T-helper 17 cell (primary cell): Measurements from ENCODE around the gene HSPB7. TPM values are rescaled to one million over a fixed set of nuclear protein-coding genes. Genes with fewer than 3 reads are reported as not detected.
"Not testable (repeated sequence)": the region's sequence is repeated elsewhere in the genome, so short reads cannot be mapped to it uniquely, and the experiment has no call there.

Experiments
- ATAC-seq: fragments of 150-1000 bp; cut with Tn5 transposase; 2 replicates; pipeline ENCODE4 v1.10.0; 2021; ENCODE audit warnings: mild to moderate bottlenecking, moderate library complexity
- DNase-seq, 3 donors: peaks; one replicate each; pipeline versions ENCODE4 v3.0.0 to v3.0.0-alpha.2; 2020 to 2021
- H3K9me3 ChIP-seq: one replicate; pipeline ENCODE4 v1.7.0; 2013; ENCODE audit warnings: low read length, mild to moderate bottlenecking; ENCODE audit not compliant: control insufficient read depth, poor library complexity, severe bottlenecking
- H3K27ac Mint-ChIP-seq: one replicate; pipeline ENCODE4 v1.8.0; 2022; ENCODE audit warnings: mild to moderate bottlenecking, moderate library complexity, mixed read lengths
- H3K27me3 Mint-ChIP-seq: one replicate; pipeline ENCODE4 v1.8.0; 2022; ENCODE audit warnings: mixed read lengths
- H3K36me3 Mint-ChIP-seq: one replicate; pipeline ENCODE4 v1.8.0; 2022; ENCODE audit warnings: low read depth, mixed read lengths
- H3K4me1 Mint-ChIP-seq: one replicate; pipeline ENCODE4 v1.8.0; 2022; ENCODE audit warnings: mild to moderate bottlenecking, mixed read lengths
- H3K4me3 Mint-ChIP-seq: one replicate; pipeline ENCODE4 v1.8.0; 2022; ENCODE audit warnings: mild to moderate bottlenecking, moderate library complexity, mixed read lengths
- total RNA-seq, 4 donors: library from RNA in 2 of 4; stranded (reverse) in 2 of 4; gene quantifications; one replicate each; pipeline ENCODE4 v1.2.3 and lab custom pipeline; 2022 to 2026

The HSPB7 gene
- total RNA-seq, 2 donors from 2014 or later = not detected

DNA sequence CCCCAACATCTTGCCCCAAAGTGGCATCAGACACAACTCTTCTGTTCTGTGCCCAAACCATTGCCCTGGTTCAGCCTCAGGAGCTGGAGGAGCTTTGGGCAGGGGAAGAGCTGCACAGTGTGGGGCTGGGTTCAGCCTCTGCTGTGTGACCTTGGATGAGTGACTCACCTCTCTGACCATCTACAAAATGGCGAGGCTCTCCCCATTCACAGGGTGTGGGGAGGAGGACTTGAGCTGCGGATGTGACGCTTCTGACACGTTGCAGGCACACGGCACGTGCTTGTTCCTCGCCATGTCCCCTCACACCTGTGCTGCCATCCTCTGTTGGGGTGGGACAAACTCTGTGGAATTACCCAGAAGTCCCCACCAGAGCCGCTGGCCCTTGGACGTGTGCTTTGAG, 24.8 kb upstream of the HSPB7 start:
- H3K4me1 Mint-ChIP-seq, H3K27ac Mint-ChIP-seq, H3K36me3 Mint-ChIP-seq, H3K4me3 Mint-ChIP-seq, H3K9me3 ChIP-seq, ATAC-seq, DNase-seq: not testable (repeated sequence)
- peaks cover 30% of the 10 kb centered on the region for H3K27me3 Mint-ChIP-seq

- Mint-ChIP-seq H3K27me3 (peaks cover 30% of the 10 kb centered on the region), H3K4me3 (no peak overlapping the region), H3K4me1 (peaks cover 2% of the 10 kb centered on the region), H3K36me3 (peaks cover 4% of the 10 kb centered on the region), H3K27ac (no peak overlapping the region)
- DNase-seq (no peak), ATAC-seq (no peak)
- no peaks in the 10 kb centered on the region for H3K9me3 ChIP-seq
Observed at GRCh38 chr1:16042096-16042495, 24.3 kb upstream of the HSPB7 start.

- H3K9me3 ChIP-seq = no peaks in the 10 kb centered on the region
- ATAC-seq (no peak), DNase-seq (no peak)
- Mint-ChIP-seq H3K4me3 (no peak overlapping the region), H3K27ac (no peak overlapping the region), H3K4me1 (peaks cover 3% of the 10 kb centered on the region), H3K27me3 (peaks cover 25% of the 10 kb centered on the region), H3K36me3 (peaks cover 4% of the 10 kb centered on the region)
Observed at GRCh38 chr1:16041200-16041599, 23.4 kb upstream of the HSPB7 start.

DNA sequence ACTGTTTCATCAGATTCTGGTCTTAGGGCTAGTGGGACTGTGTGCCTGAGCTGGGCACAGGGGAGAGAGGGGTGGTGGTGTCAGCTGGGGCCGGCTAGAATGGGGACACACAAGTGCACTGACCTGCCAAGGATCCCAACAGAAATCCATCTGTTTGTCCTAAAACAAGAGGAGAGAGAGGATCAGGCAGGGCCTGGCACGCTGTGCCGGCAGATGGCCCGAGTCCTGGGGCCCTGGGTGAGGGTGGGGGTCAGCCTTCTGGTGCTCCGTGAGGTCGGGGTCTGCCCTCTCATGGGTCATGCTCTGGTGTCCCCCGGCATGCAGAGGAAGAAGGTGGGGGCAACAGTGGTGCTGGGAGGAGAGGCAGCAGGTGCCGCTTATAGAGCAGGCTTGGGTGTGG, 22.0 kb upstream of the HSPB7 start:
- not testable (repeated sequence) for H3K4me1 Mint-ChIP-seq, ATAC-seq, H3K27ac Mint-ChIP-seq, H3K36me3 Mint-ChIP-seq, H3K4me3 Mint-ChIP-seq, H3K9me3 ChIP-seq, DNase-seq
- H3K27me3 Mint-ChIP-seq = peaks cover 22% of the 10 kb centered on the region

- H3K9me3 ChIP-seq = no peaks in the 10 kb centered on the region
- Mint-ChIP-seq H3K4me3 (no peak overlapping the region), H3K4me1 (peaks cover 3% of the 10 kb centered on the region), H3K27me3 (peaks cover 22% of the 10 kb centered on the region), H3K36me3 (peaks cover 4% of the 10 kb centered on the region), H3K27ac (no peak overlapping the region)
- DNase-seq (no peak), ATAC-seq (no peak)
Observed at GRCh38 chr1:16038620-16038912, 20.7 kb upstream of the HSPB7 start.

DNA sequence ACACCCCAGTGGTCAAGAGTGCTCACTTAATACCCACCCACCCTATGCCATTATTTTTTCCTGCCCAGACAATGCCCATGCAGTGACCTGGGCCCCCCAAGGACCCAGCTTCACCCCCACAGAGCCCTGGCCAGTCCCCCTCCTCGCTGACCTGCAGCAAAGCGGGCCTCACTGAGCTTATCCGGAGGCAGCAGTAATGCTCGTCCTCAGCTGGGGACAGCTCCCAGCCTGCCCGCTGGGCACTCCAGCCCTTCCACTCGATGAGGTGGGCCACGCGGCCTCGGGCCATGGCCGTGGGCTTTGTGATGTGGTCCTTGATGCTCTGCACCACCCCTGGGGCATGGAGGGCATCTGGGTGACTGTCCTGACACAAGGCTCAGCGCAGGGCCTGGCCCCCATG, 18.6 kb upstream of the HSPB7 start:
- not testable (repeated sequence) for ATAC-seq, H3K36me3 Mint-ChIP-seq, H3K4me3 Mint-ChIP-seq, H3K9me3 ChIP-seq, DNase-seq, H3K4me1 Mint-ChIP-seq, H3K27ac Mint-ChIP-seq
- H3K27me3 Mint-ChIP-seq = peaks cover 18% of the 10 kb centered on the region

GRCh38 chr1:16033103-16033632, 15.3 kb upstream of the HSPB7 start:
- DNase-seq, H3K4me1 Mint-ChIP-seq, H3K36me3 Mint-ChIP-seq, H3K27ac Mint-ChIP-seq, ATAC-seq, H3K9me3 ChIP-seq, H3K4me3 Mint-ChIP-seq: not testable (repeated sequence)
- H3K27me3 Mint-ChIP-seq = peaks cover 25% of the 10 kb centered on the region

- H3K36me3 Mint-ChIP-seq = peaks cover 2% of the 10 kb centered on the region
- ATAC-seq = peak; percentile 83
- H3K4me3 Mint-ChIP-seq = no peak overlapping the region
- no peak overlapping the region for H3K27ac Mint-ChIP-seq
- DNase-seq = peak in 1 of 3 donors; percentile 17
- H3K27me3 Mint-ChIP-seq = peaks cover 29% of the 10 kb centered on the region
- no peaks in the 10 kb centered on the region for H3K9me3 ChIP-seq
- peaks cover 6% of the 10 kb centered on the region for H3K4me1 Mint-ChIP-seq
Observed at GRCh38 chr1:16032388-16033102, 14.7 kb upstream of the HSPB7 start.

DNA sequence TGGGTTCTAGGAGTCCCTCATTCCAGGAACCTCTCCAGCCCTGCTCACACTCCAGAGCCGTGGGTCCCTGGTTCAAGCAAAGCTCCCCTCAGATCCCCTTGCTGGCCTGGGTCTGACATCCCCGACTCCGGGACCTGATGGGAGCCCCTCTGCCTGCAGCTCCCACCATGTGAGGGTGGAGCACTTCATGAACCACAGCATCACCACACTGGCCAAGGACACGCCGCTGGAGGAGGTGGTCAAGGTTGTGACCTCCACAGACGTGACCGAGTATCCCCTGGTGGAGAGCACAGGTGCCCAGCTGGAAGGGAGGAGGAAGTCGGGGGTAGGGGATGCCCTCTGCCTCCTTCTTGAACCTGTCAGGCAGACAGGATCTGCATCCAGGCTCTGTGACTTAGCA, 13.7 kb upstream of the HSPB7 start:
- Mint-ChIP-seq H3K4me3 (no peak overlapping the region), H3K36me3 (no peaks in the 10 kb centered on the region), H3K27me3 (peaks cover 22% of the 10 kb centered on the region), H3K27ac (no peak overlapping the region), H3K4me1 (peaks cover 5% of the 10 kb centered on the region)
- DNase-seq (no peak), ATAC-seq (no peak)
- H3K9me3 ChIP-seq = no peaks in the 10 kb centered on the region

GRCh38 chr1:16029288-16029687, 11.4 kb upstream of the HSPB7 start:
- no peak for ATAC-seq
- peaks cover 5% of the 10 kb centered on the region for H3K4me1 Mint-ChIP-seq
- DNase-seq = no peak
- H3K27me3 Mint-ChIP-seq = peaks cover 29% of the 10 kb centered on the region
- no peaks in the 10 kb centered on the region for H3K9me3 ChIP-seq
- H3K36me3 Mint-ChIP-seq = no peaks in the 10 kb centered on the region
- no peak overlapping the region for H3K27ac Mint-ChIP-seq
- no peak overlapping the region for H3K4me3 Mint-ChIP-seq

DNA sequence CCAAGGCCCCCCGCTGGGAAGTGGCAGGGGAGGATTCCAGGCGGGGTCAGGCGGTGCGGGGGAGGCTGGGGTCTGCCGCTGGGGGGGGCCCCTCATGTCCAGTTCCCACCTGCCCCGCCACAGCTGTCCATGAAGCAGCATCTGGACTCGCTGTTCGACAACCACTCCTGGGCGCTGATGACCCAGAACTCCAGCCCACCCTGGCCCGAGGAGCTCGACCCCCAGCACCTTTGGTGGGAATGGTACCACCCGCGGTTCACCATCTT, 11.1 kb upstream of the HSPB7 start:
- H3K27ac Mint-ChIP-seq = not testable (repeated sequence)

DNA sequence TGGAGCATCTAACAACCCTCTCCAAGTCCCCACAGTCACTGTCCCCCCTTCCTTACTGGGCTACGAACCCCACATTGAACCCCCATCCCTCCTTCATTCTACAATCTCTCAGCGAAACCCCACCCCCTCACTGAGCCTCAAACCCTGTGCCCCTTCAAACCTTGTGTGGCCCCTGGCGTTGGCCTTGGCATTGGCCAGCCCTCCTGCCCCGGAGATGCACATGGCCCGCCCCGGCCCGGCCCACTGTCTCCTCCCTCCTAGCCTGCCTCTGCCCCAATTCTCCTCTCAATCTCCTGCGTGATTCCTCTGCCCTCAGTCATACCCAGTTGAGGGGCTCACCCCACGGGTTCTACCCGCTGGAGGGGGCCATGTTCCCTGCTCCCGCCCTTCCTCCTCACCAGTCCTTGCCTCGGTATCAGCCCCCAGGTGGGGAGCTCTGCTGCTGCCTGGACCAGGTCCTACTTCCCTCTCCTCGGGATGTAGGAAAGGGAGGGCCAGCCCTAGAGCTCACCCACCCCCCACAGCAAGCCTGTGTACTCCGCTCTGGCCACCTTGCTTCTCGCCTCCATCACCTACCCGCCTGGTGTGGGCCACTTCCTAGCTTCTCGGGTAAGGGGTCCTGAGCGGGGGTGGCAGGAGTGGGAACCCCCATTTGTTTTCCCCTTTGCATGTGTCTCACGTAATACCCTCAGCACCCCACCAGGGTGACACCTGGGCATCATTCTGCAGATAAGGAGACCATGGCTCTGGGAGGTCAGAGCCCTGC, 10.6 kb upstream of the HSPB7 start:
- Mint-ChIP-seq H3K27ac (no peak overlapping the region), H3K4me1 (peaks cover 5% of the 10 kb centered on the region), H3K36me3 (no peaks in the 10 kb centered on the region), H3K4me3 (peak overlapping the region; percentile 58), H3K27me3 (peaks cover 35% of the 10 kb centered on the region)
- ATAC-seq = no peak
- H3K9me3 ChIP-seq = no peaks in the 10 kb centered on the region
- DNase-seq = no peak

More for the DNA sequence above, 11.1 kb upstream of the HSPB7 start:
- H3K9me3 ChIP-seq, H3K4me1 Mint-ChIP-seq, ATAC-seq, H3K4me3 Mint-ChIP-seq, H3K36me3 Mint-ChIP-seq, DNase-seq: not testable (repeated sequence)
- H3K27me3 Mint-ChIP-seq = peaks cover 33% of the 10 kb centered on the region

- H3K9me3 ChIP-seq = no peaks in the 10 kb centered on the region
- peak overlapping the region; percentile 58 for H3K4me3 Mint-ChIP-seq
- H3K36me3 Mint-ChIP-seq = no peaks in the 10 kb centered on the region
- H3K4me1 Mint-ChIP-seq = peaks cover 5% of the 10 kb centered on the region
- peaks cover 41% of the 10 kb centered on the region for H3K27me3 Mint-ChIP-seq
- H3K27ac Mint-ChIP-seq = no peak overlapping the region
- peak; percentile 82 for ATAC-seq
- DNase-seq = peak in 2 of 3 donors; percentile 20 to 21
Observed at GRCh38 chr1:16026723-16027484, 9.1 kb upstream of the HSPB7 start.
